ENCODE data around the gene CYP1B1.

DNA sequence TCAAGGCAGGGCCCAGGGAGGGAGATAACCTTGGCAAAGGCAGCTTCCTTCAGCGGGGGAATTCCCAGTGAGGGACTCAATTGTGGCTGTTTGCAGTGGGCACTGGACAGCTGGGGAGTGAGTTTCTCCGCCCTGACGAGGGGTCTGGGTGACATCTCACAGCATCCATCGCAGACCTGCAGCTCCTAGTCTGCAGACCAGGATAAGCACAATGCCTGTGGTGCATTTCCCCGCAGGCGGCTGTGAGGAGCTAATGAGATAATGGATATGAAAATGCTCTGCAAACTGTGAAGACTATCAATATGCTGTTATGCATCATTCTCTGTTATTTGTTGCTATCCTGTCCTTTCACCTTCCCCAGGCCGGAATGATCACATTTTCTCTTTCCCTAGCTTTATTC is 30.0 kb upstream of the CYP1B1 start:
- TF ChIP-seq CTCF (IDR thresholded peaks at IDR 0.05; ENCODE audit: low read length) (no peak), EZH2 (IDR thresholded peaks at IDR 0.05; ENCODE audit: borderline replicate concordance, low read length) (no peak)

Measured in OCI-LY1 (cell line).